Central memory CD4-positive, alpha-beta T cell (primary cell): ENCODE measurements around the gene TTBK2.
"Not testable (repeated sequence)": the region's sequence is repeated elsewhere in the genome, so short reads cannot be mapped to it uniquely, and the experiment has no call there.

Source experiments
- DNase-seq: peaks from one replicate; pipeline ENCODE4 v3.0.0; 2022

TTBK2 gene

GRCh38 chr15:42903388-42904324 lies 16.9 kb downstream of the TTBK2 start:
- DNase-seq, result no peak

DNA sequence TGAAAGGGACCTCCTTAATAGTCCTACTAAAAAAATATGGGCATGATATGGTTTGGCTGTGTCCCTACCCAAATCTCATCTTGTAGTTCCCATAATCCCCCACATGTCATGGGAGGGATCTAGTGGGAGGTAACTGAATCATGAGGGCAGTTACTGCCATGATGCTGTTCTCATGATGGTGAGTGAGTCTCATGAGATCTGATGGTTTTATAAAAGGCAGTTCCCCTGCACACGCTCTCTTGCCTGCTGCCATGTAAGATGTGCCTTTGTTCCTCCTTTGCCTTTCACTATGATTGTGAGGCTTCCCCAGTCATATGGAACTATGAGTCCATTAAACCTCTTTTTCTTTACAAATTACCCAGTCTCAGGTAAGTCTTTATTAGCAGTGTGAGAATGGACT lies 26.7 kb downstream of the TTBK2 start:
- not testable (repeated sequence) for DNase-seq

GRCh38 chr15:42891569-42891968 lies 29.0 kb downstream of the TTBK2 start:
- DNase-seq, result no peak

DNA sequence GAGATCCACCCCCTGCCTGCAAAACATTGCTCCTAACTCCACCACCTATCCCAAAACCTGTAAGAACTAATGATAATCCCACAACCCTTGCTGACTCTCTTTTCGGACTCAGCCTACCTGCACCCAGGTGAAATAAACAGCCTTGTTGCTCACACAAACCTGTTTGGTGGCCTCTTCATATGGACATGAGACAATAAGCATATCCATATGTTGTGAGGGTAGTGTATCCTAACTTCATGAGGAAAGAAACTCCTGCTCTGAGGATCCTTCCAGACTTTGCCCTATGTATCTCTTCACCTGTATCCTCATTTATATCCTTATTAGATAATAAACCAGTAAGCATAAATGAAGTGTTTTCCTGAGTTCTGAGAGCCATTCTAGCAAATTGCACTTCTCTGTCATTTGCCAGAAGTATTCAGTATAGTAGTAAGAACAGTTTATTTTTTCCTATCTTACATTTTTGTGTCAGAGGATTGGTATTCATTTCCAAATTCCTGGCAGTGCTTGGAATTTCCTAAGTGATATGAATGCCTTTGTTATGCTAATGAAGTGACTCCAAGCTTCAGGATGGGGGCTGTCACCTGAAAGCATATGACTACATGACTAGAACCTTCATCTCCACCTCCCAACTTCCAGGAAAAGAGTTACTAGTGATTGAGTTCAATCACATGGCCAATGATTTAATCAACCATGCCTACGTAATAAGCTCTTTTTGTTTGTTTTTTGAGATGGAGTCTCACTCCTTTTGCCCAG lies 30.2 kb downstream of the TTBK2 start:
- DNase-seq, result no peak

GRCh38 chr15:42887384-42887783 lies 33.2 kb downstream of the TTBK2 start:
- not testable (repeated sequence) for DNase-seq

- no peak for DNase-seq
These were observed 40.5 kb downstream of the TTBK2 start for GRCh38 chr15:42880121-42880520.

DNA sequence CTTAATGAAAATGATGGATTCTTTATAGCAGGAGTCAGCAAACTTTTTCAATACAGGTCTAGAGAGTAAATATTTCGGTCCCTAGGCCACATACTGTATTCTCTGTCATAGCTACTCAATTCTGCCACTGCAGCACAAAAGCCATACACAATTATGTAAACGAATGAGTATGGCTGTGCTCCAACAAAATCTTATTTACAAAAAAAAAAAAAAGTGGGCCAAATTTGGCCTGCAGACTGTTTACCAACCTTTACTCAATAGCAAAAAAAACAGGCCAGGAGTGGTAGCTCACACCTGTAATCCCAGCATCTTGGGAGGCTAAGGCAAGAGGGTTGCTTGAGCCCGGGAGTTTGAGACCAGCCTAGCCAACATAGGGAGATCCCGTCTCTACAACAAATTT lies 41.1 kb downstream of the TTBK2 start:
- no peak for DNase-seq

GRCh38 chr15:42876224-42876623 lies 44.4 kb downstream of the TTBK2 start:
- DNase-seq, result no peak

DNA sequence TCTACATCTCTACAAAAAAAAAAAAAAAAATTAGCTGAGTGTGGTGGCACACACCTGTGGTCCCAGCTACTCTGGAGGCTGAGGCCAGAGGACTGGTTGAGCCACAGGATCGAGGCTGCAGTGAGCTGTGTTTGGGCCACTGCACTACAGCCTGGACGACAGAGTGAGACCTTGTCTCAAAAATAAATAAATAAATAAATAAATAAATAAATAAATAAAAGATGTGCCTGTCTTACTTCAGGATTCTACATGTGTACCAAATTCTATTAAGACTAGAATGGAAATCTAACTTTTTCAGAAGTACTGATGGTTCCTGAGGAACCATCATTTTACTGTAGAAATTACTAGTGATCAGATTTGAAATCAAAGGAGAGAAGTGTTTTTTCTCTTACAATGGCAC lies 51.9 kb downstream of the TTBK2 start:
- no peak for DNase-seq

DNA sequence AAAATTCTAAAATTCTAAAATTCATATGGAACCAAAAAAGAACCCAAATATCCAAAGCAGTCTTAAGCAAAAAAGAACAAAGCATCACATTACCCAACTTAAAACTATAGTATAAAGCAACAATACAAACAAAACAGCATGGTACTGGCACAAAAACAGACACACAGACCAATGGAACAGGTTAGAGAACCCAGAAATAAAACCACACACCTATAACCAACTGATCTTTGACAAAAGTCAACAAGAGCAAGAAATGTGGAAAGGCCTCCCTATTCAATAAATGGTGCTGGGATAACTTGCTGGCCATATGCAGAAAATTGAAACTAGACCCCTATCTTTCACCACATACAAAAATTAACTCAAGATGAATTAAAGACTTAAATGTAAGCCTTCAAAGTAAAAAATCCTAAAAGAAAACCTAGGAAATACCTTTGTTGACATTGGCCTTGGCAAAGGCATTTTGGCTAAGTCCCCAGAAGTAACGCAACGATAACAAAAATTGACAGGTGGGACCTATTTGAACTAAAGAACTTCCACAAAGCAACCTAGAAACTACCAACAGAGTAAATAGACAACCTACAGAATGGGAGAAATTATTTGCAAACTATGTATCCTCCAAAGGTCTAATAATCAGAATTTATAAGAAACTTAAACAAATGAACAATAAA lies 56.9 kb downstream of the TTBK2 start:
- DNase-seq, result no peak

DNA sequence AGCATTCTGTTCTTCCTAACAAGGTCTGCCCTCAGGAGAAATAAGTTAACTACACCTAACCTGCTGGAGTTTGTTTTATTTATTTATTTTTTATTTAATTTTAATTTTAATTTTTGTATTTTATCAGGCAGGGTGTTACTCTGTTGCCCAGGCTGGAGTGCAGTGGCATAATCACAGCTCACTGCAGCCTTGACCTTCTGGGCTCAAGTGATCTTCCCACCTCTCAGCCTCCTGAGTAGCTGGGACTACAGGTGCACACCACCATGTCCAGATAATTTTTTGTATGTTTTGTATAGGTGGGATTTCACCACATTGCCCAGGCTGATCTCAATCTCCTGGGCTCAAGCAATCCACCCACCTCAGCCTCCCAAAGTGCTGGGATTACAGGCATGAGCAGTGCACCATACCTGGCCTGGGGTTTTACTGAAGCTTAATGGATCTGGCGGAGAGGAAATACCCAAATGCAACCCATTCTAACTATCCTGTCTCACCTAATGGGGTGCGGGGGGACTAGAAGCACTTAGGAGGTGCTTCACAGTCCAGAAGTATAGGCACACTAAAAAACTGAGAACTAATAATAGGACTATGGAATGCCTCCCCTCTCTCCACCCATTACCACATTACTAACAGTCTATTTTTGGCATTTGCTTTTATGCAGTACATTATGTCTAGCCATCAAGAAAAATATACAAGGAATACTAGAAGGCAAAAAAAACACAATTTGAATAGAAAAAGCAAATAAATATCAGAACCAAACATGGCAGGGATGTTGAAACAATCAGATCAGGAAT lies 61.4 kb downstream of the TTBK2 start:
- no peak for DNase-seq

GRCh38 chr15:42858540-42858939 lies 62.0 kb downstream of the TTBK2 start:
- no peak for DNase-seq

- DNase-seq, result no peak
These were observed 66.0 kb downstream of the TTBK2 start for GRCh38 chr15:42854576-42854975.

GRCh38 chr15:42849836-42850235 lies 70.7 kb downstream of the TTBK2 start:
- DNase-seq, result no peak

DNA sequence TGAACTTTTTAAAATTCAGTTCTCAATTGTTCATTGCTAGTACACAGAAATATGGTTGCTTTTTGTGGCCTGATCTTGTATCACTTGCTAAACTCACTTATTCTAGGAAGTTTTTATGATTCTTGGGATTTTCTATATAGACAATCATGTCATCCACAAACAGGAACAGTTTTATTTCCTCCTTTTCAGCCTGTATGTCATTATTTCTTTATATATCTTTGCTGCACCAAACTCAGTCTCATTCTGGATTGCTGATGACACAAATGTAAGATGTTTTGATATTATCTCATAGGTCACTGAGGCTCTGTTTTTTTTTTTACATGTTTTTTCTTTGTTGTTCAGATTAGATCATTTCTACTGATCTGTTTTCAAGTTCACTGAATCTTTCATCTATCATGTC lies 71.7 kb downstream of the TTBK2 start:
- no peak for DNase-seq

DNA sequence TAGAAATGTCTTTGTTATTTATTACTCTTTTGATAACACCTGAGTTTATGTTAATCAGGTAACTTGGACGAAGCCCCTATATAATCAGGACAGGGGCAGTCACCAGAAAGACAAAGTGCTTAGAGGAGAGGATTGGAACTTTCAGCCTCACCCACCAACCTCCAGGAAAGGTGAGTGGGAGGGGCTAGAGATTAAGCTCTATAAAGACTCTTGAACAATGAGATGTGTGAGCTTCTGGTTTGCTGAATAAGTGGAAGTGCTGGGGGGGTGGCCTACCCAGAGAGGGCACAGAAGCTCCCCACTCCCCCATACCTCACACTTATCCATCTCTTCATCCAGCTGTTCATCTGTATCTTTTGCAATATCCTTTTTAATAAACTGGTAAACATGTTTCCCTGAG lies 73.9 kb downstream of the TTBK2 start:
- no peak for DNase-seq

DNA sequence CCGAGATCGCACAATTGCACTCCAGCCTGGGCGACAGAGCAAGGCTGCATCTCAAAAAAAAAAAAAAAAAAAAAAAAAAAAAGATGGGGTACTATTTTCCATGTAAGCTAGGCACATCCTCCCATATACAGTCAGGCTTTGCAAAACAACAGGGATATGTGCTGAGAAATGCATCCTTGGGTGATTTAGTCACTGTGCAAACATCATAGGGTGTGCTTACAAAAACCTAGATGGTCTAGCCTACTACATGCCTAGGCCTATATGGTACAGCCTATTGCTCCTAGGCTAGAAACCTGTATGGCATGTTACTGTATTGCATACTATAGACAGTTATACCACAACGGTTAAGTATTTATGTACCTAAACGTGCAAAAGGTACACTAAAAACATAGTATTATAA lies 75.0 kb downstream of the TTBK2 start:
- DNase-seq, result no peak

- no peak for DNase-seq
These were observed 76.9 kb downstream of the TTBK2 start for GRCh38 chr15:42843699-42844098.

GRCh38 chr15:42836251-42836650 lies 84.3 kb downstream of the TTBK2 start:
- no peak for DNase-seq

GRCh38 chr15:42832576-42832975 lies 88.0 kb downstream of the TTBK2 start:
- DNase-seq, result no peak

- no peak for DNase-seq
These were observed 94.2 kb downstream of the TTBK2 start for GRCh38 chr15:42826251-42826890.

- DNase-seq, result no peak
These were observed 95.0 kb downstream of the TTBK2 start for GRCh38 chr15:42825599-42825998.
